Endothelial cell of umbilical vein (primary cell): ENCODE measurements around the gene NUMBL. TPM values are rescaled to one million over a fixed set of nuclear protein-coding genes. Genes with fewer than 3 reads are reported as not detected.

ENCODE experiments used
- BruUV-seq: library from RNA; stranded (reverse); fragments of 400-500 nt; replicated peaks from 2 replicates; lab custom pipeline; 2021; lab: Mats Ljungman, UMichigan
- CTCF ChIA-PET: fragments of 300-600, 350-600 bp; sonication (Branson Sonifier 250); formaldehyde crosslinking; loops from one replicate; lab custom pipeline; 2021; ENCODE audit warnings: antibody characterized with exemption, inconsistent platforms; lab: Charles Lee
- POLR2A ChIA-PET: fragments of 300-600, 350-600 bp; sonication (Branson Sonifier 250); formaldehyde crosslinking; loops from one replicate; lab custom pipeline; 2021; ENCODE audit warnings: antibody characterized with exemption, inconsistent platforms; lab: Charles Lee
- DNase-seq: peaks from one replicate; pipeline ENCODE4 v3.0.0-alpha.2; 2011; ENCODE audit warnings: low read depth, low spot score
- FAIRE-seq: peaks from 2 replicates; lab custom pipeline; 2011; peaks lifted over from hg19 to GRCh38; lab: Jason Lieb, UNC
- H2AFZ ChIP-seq: 2 replicates; pipeline ENCODE4 v1.6.0; 2012; ENCODE audit warnings: low read depth, low read length, control low read depth, inconsistent platforms
- H3K27ac ChIP-seq: 2 replicates; pipeline ENCODE4 v1.5.1; 2011; ENCODE audit warnings: low read depth, mild to moderate bottlenecking, control low read depth, low read length, moderate library complexity; ENCODE audit not compliant: insufficient read depth
- H3K27me3 ChIP-seq, 2 experiments: 2 replicates each; pipeline versions ENCODE4 v1.6.0 to v1.6.1; 2011; ENCODE audit warnings: low read length in 2 of 2, mixed read lengths in 1 of 2; ENCODE audit not compliant: control insufficient read depth in 2 of 2, insufficient read depth in 2 of 2
- H3K36me3 ChIP-seq, 2 experiments: 2 replicates in 1 of 2; 3 replicates in 1 of 2; pipeline ENCODE4 v1.5.1; 2011; ENCODE audit warnings: low read length in 2 of 2, mild to moderate bottlenecking in 1 of 2, moderate library complexity in 1 of 2; ENCODE audit not compliant: control insufficient read depth in 2 of 2, insufficient read depth in 2 of 2; ENCODE audit errors: extremely low read depth in 1 of 2
- H3K4me1 ChIP-seq: 3 replicates; pipeline ENCODE4 v1.5.1; 2011; ENCODE audit warnings: mild to moderate bottlenecking, low read length; ENCODE audit not compliant: control insufficient read depth, insufficient read depth; ENCODE audit errors: extremely low read depth
- H3K4me2 ChIP-seq: 2 replicates; pipeline ENCODE4 v1.6.1; 2011; ENCODE audit warnings: low read length, control low read depth, mixed read lengths; ENCODE audit not compliant: insufficient read depth
- H3K4me3 ChIP-seq, 3 experiments: fragments of 200-600 bp in 1 of 3; sonication (generic), shearing (Covaris generic) in 1 of 3; replicated peaks in 1 of 3; 2 replicates each; pipeline ENCODE4 v1.5.1; 2011 to 2016; ENCODE audit warnings: control low read depth in 3 of 3, low read length in 3 of 3, mild to moderate bottlenecking in 2 of 3, inconsistent platforms in 1 of 3, low read depth in 1 of 3, moderate library complexity in 1 of 3; ENCODE audit not compliant: insufficient read depth in 1 of 3
- H3K79me2 ChIP-seq: 2 replicates; pipeline ENCODE4 v1.6.0; 2012; ENCODE audit warnings: low read length, inconsistent platforms; ENCODE audit not compliant: control insufficient read depth, insufficient read depth
- H3K9ac ChIP-seq: replicated peaks from 2 replicates; pipeline ENCODE3; 2011; ENCODE audit warnings: low read length, control low read depth; ENCODE audit not compliant: insufficient read depth; ENCODE audit errors: extremely low read depth
- H3K9me1 ChIP-seq: replicated peaks from 3 replicates; pipeline ENCODE4 v1.6.0; 2011; ENCODE audit warnings: mild to moderate bottlenecking, low read length; ENCODE audit not compliant: control insufficient read depth, insufficient read depth; ENCODE audit errors: extremely low read depth
- H3K9me3 ChIP-seq: replicated peaks from 2 replicates; pipeline ENCODE4 v1.5.1; 2012; ENCODE audit warnings: low read length, inconsistent platforms; ENCODE audit not compliant: control insufficient read depth, insufficient read depth
- H4K20me1 ChIP-seq: replicated peaks from 2 replicates; pipeline ENCODE3; 2011; ENCODE audit warnings: mild to moderate bottlenecking, low read length; ENCODE audit not compliant: control insufficient read depth, insufficient read depth; ENCODE audit errors: extremely low read depth
- EZH2 ChIP-seq: IDR thresholded peaks from 2 replicates; pipeline ENCODE4 v1.6.1; 2012; ENCODE audit warnings: borderline replicate concordance, low read depth, mild to moderate bottlenecking, moderate library complexity, low read length, inconsistent platforms; ENCODE audit not compliant: severe bottlenecking
- FOS ChIP-seq: IDR thresholded peaks from 2 replicates; pipeline ENCODE4 v1.6.1; 2011; ENCODE audit warnings: mild to moderate bottlenecking, low read length, moderate library complexity, borderline replicate concordance; ENCODE audit not compliant: insufficient read depth
- GATA2 ChIP-seq: IDR thresholded peaks from 2 replicates; pipeline ENCODE4 v1.7.0; 2011; ENCODE audit warnings: low read depth, mild to moderate bottlenecking, moderate library complexity, mixed read lengths, low read length; ENCODE audit not compliant: insufficient read length, insufficient read depth
- JUN ChIP-seq: IDR thresholded peaks from 2 replicates; pipeline ENCODE4 v1.6.1; 2011; ENCODE audit warnings: borderline replicate concordance, low read depth; ENCODE audit not compliant: insufficient read length, insufficient read depth
- MYC ChIP-seq: IDR thresholded peaks from one replicate; pipeline ENCODE4 v1.6.1; 2011; ENCODE audit warnings: mild to moderate bottlenecking, low read depth, low read length
- POLR2A ChIP-seq: IDR thresholded peaks from 2 replicates; pipeline ENCODE4 v1.6.1; 2012; ENCODE audit warnings: low read depth, mild to moderate bottlenecking, control low read depth, low read length
- POLR2AphosphoS5 ChIP-seq: IDR thresholded peaks from 2 replicates; pipeline ENCODE4 v1.6.1; 2012; ENCODE audit warnings: low read depth, mild to moderate bottlenecking, control low read depth, low read length, moderate library complexity; ENCODE audit not compliant: insufficient read depth
- dilution Hi-C: fragments of 300-500 bp; cut with MboI; formaldehyde crosslinking; loops from one replicate; pipeline ENCODE4 v1.15.0; 2019; ENCODE audit warnings: low sequenced_read_pairs; ENCODE audit not compliant: extremely low pct_ligation_motif_present
- intact Hi-C: fragments of 100-400 bp; cut with micrococcal nuclease; formaldehyde crosslinking; loops from one replicate; pipeline ENCODE4 v1.10.0; 2022
- polyA plus RNA-seq, 4 experiments: library from polyadenylated mRNA; depleted of rRNA in 3 of 4; stranded (reverse) in 3 of 4; unstranded in 1 of 4; fragments of >200 nt; gene quantifications; 2 replicates each; pipeline versions ENCODE4 v1.2.1 to v1.2.3, GENCODE V29; 2011 to 2012; ENCODE audit warnings: missing spikeins in 1 of 4
- total RNA-seq: library from RNA; stranded (reverse); gene quantifications from 2 replicates; pipeline ENCODE4 v1.2.3, GENCODE V29; 2021
- TF ChIP-seq, protein P1 (sequence below): IDR thresholded peaks from 2 replicates; pipeline ENCODE4 v1.6.1; 2011; ENCODE audit not compliant: insufficient read depth, insufficient read length
- TF ChIP-seq, protein P2 (sequence below), 2 donors: IDR thresholded peaks; 1 replicate in 1 of 2; 2 replicates in 1 of 2; pipeline ENCODE4 v1.5.1; 2011; ENCODE audit warnings: low read length in 2 of 2, mild to moderate bottlenecking in 2 of 2, moderate library complexity in 2 of 2, control low read depth in 1 of 2, inconsistent platforms in 1 of 2, low read depth in 1 of 2; ENCODE audit not compliant: insufficient read depth in 1 of 2; ENCODE audit errors: extremely low read depth in 1 of 2

Gene NUMBL
- total and polyA plus RNA-seq, 2 donors (not counting 3 experiments of a cell fraction or from before 2014, with no cell fraction given): 21.5 to 46.7 TPM

DNA sequence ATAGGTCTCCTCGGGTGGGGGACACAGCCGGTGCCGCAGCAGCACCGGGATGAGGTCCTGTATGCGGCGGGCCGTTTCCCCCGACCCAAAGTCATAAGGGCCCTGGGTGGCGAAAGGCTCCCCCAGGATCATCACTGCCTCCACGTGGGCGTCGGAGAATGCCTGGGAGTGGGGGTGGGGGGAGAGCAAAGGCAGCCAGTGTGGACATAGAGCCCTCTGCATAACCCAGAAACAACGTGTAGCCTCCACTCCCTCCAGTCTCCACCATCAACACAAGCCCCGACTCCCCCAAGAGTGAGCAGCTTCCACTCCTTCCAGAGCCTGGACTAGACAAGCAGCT, 1.7 kb upstream of the NUMBL start:
- Histone ChIP-seq H3K4me3 (no peak overlapping the region), H4K20me1 (no peaks in the 10 kb centered on the region), H3K9me3 (no peaks in the 10 kb centered on the region), H2AFZ (no peak overlapping the region), H3K9ac (no peak overlapping the region), H3K79me2 (peaks cover 27% of the 10 kb centered on the region), H3K4me2 (no peak overlapping the region), H3K36me3 (no peaks in the 10 kb centered on the region), H3K4me1 (peaks cover 13% of the 10 kb centered on the region), H3K9me1 (no peaks in the 10 kb centered on the region), H3K27ac (no peak overlapping the region), H3K27me3 (no peaks in the 10 kb centered on the region)
- FAIRE-seq: no peak
- TF ChIP-seq JUN (no peak), POLR2AphosphoS5 (no peak), MYC (no peak), FOS (no peak), POLR2A (no peak), EZH2 (no peak), GATA2 (no peak)
- TF ChIP-seq, protein P1, sequence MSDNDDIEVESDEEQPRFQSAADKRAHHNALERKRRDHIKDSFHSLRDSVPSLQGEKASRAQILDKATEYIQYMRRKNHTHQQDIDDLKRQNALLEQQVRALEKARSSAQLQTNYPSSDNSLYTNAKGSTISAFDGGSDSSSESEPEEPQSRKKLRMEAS: no peak
- TF ChIP-seq, protein P2, sequence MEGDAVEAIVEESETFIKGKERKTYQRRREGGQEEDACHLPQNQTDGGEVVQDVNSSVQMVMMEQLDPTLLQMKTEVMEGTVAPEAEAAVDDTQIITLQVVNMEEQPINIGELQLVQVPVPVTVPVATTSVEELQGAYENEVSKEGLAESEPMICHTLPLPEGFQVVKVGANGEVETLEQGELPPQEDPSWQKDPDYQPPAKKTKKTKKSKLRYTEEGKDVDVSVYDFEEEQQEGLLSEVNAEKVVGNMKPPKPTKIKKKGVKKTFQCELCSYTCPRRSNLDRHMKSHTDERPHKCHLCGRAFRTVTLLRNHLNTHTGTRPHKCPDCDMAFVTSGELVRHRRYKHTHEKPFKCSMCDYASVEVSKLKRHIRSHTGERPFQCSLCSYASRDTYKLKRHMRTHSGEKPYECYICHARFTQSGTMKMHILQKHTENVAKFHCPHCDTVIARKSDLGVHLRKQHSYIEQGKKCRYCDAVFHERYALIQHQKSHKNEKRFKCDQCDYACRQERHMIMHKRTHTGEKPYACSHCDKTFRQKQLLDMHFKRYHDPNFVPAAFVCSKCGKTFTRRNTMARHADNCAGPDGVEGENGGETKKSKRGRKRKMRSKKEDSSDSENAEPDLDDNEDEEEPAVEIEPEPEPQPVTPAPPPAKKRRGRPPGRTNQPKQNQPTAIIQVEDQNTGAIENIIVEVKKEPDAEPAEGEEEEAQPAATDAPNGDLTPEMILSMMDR (IDR thresholded peaks at IDR 0.05; ENCODE audit: extremely low read depth in 1 of 2, insufficient read depth in 1 of 2, low read depth in 1 of 2, low read length in 2 of 2): no peak
- no peak for DNase-seq
- no TSS peak for BruUV-seq
- intact Hi-C loops: no loop called here
- CTCF ChIA-PET: interaction anchor here (0.5 to 1.7 kb wide), 2 partner anchors 21 to 115 kb away, joined by 3 to 5 read pairs; no protein-coding TSS in a partner anchor
- POLR2A ChIA-PET: no interaction called here
- dilution Hi-C loops: no loop called here
